ENCODE results near the gene CBARP. TPM values are rescaled to one million over a fixed set of nuclear protein-coding genes. Genes with fewer than 3 reads are reported as not detected.
A peak's percentile ranks its signal among the peaks of the same experiment; 100 is the strongest.

Gene CBARP
- total and polyA plus RNA-seq, 2 of the 13 experiments (the other 11 are each of a cell fraction or from before 2014, with no cell fraction given): 1.2 to 1.4 TPM

- no peak for TF ChIP-seq ZSCAN5A (CRISPR knock-in tag; IDR thresholded peaks at IDR 0.05; ENCODE audit: borderline replicate concordance)
- no peak for TF ChIP-seq MXD1 (CRISPR knock-in tag; IDR thresholded peaks at IDR 0.05)
- no peak for TF ChIP-seq PAX8 (CRISPR knock-in tag; IDR thresholded peaks at IDR 0.05; ENCODE audit: borderline replicate concordance)
- peak; percentile 35; the same call in 1 of the 2 replicates for TF ChIP-seq TBX2 (CRISPR knock-in tag; IDR thresholded peaks at IDR 0.05; ENCODE audit: borderline replicate concordance)
- TF ChIP-seq ZNF468 (CRISPR knock-in tag; IDR thresholded peaks at IDR 0.05): no peak
- no peak for TF ChIP-seq FOXO4 (CRISPR knock-in tag; conservative IDR thresholded peaks at IDR 0.05)
- TF ChIP-seq, protein P1, sequence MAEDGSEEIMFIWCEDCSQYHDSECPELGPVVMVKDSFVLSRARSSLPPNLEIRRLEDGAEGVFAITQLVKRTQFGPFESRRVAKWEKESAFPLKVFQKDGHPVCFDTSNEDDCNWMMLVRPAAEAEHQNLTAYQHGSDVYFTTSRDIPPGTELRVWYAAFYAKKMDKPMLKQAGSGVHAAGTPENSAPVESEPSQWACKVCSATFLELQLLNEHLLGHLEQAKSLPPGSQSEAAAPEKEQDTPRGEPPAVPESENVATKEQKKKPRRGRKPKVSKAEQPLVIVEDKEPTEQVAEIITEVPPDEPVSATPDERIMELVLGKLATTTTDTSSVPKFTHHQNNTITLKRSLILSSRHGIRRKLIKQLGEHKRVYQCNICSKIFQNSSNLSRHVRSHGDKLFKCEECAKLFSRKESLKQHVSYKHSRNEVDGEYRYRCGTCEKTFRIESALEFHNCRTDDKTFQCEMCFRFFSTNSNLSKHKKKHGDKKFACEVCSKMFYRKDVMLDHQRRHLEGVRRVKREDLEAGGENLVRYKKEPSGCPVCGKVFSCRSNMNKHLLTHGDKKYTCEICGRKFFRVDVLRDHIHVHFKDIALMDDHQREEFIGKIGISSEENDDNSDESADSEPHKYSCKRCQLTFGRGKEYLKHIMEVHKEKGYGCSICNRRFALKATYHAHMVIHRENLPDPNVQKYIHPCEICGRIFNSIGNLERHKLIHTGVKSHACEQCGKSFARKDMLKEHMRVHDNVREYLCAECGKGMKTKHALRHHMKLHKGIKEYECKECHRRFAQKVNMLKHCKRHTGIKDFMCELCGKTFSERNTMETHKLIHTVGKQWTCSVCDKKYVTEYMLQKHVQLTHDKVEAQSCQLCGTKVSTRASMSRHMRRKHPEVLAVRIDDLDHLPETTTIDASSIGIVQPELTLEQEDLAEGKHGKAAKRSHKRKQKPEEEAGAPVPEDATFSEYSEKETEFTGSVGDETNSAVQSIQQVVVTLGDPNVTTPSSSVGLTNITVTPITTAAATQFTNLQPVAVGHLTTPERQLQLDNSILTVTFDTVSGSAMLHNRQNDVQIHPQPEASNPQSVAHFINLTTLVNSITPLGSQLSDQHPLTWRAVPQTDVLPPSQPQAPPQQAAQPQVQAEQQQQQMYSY (CRISPR knock-in tag; IDR thresholded peaks at IDR 0.05): no peak
- 0 out of 2 replicates have a peak, but pooled peaks have one; percentile 19 for TF ChIP-seq ELF1 (CRISPR knock-in tag; IDR thresholded peaks at IDR 0.05)
- TF ChIP-seq, protein P2, sequence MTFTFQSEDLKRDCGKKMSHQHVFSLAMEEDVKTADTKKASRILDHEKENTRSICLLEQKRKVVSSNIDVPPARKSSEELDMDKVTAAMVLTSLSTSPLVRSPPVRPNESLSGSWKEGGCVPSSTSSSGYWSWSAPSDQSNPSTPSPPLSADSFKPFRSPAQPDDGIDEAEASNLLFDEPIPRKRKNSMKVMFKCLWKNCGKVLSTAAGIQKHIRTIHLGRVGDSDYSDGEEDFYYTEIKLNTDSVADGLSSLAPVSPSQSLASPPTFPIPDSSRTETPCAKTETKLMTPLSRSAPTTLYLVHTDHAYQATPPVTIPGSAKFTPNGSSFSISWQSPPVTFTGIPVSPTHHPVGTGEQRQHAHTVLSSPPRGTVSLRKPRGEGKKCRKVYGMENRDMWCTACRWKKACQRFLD (CRISPR knock-in tag; IDR thresholded peaks at IDR 0.05; ENCODE audit: borderline replicate concordance): no peak
- TF ChIP-seq SIX4 (CRISPR knock-in tag; IDR thresholded peaks at IDR 0.05): no peak
- TF ChIP-seq ZSCAN20 (CRISPR knock-in tag; IDR thresholded peaks at IDR 0.05; ENCODE audit: borderline replicate concordance): no peak
- no peak for TF ChIP-seq MYPOP (CRISPR knock-in tag; IDR thresholded peaks at IDR 0.05)
- TF ChIP-seq EED (CRISPR knock-in tag; IDR thresholded peaks at IDR 0.05): no peak; the same call in 1 of the 2 replicates
- TF ChIP-seq ZNF546 (CRISPR knock-in tag; conservative IDR thresholded peaks at IDR 0.05): no peak
- TF ChIP-seq ZFP41 (CRISPR knock-in tag; IDR thresholded peaks at IDR 0.05; ENCODE audit: borderline replicate concordance): no peak
- no peak for TF ChIP-seq ZFP82 (CRISPR knock-in tag; IDR thresholded peaks at IDR 0.05; ENCODE audit: borderline replicate concordance)
- TF ChIP-seq ZMAT3 (CRISPR knock-in tag; conservative IDR thresholded peaks at IDR 0.05): no peak
- TF ChIP-seq, protein P3, sequence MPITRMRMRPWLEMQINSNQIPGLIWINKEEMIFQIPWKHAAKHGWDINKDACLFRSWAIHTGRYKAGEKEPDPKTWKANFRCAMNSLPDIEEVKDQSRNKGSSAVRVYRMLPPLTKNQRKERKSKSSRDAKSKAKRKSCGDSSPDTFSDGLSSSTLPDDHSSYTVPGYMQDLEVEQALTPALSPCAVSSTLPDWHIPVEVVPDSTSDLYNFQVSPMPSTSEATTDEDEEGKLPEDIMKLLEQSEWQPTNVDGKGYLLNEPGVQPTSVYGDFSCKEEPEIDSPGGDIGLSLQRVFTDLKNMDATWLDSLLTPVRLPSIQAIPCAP (CRISPR knock-in tag; IDR thresholded peaks at IDR 0.05; ENCODE audit: low read depth): no peak
Observed at GRCh38 chr19:1254530-1255185, 16.9 kb upstream of the CBARP start (continued).
